NCI-H510A treated with DMSO at 0.1 percent for 48 hours (cell line): Measurements from ENCODE around the gene DCLRE1C.
"Not testable (repeated sequence)": the region's sequence is repeated elsewhere in the genome, so short reads cannot be mapped to it uniquely, and the experiment has no call there.

Experiments
- DNase-seq: peaks from one replicate; lab custom pipeline; 2025; lab: John Stamatoyannopoulos, UW

DCLRE1C gene

DNA sequence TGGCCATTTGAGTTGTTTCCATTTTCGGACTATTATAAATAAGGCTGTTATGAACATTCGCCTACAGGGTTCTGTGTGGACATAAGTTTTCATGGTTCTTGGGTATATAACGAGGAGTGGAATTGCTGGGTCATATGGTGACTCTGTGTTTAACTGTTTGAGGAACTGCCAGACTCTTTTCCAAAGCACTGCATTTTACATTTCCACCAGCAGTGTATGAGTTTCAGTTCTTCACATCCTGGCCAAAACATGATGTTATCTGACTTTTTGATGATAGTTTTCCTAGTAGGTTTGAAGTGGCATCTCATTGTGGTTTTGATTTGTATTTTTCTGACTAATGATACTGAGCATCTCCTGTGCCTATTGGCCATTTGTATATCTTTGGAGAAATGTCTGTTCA is 69.8 kb downstream of the DCLRE1C start:
- no peak for DNase-seq

DNA sequence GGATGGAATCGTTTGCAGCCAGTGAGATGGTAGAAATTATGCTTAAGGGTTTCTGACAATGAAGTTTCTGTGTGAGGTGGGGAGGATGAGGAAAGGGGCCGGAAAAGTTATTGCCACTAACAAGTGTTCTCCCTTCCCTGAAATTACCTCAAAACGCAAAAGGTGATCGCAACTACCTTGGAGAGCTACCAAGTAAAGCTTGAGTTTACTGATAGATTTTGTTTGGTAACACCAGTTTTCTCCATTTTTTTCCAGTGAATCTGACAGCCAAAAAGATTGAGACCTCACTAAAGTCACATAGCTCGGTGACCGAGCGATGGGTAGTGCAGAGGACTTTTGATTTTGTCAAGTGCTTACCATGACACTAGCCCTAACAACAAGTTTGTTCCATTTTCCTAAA is 73.7 kb downstream of the DCLRE1C start:
- DNase-seq = no peak

DNA sequence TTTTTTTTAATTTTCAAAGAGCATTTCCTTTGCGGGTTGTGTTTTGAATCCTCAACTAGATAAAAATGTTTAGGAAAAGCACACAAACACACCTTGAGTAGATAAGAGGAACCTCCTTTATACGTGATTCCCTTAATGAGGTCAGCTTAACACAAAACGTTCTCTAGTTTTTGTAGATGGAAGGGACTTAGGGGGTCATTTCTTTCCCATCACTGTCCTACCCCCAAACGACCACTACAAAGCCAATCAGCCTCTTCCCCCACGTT is 74.0 kb downstream of the DCLRE1C start:
- no peak for DNase-seq

DNA sequence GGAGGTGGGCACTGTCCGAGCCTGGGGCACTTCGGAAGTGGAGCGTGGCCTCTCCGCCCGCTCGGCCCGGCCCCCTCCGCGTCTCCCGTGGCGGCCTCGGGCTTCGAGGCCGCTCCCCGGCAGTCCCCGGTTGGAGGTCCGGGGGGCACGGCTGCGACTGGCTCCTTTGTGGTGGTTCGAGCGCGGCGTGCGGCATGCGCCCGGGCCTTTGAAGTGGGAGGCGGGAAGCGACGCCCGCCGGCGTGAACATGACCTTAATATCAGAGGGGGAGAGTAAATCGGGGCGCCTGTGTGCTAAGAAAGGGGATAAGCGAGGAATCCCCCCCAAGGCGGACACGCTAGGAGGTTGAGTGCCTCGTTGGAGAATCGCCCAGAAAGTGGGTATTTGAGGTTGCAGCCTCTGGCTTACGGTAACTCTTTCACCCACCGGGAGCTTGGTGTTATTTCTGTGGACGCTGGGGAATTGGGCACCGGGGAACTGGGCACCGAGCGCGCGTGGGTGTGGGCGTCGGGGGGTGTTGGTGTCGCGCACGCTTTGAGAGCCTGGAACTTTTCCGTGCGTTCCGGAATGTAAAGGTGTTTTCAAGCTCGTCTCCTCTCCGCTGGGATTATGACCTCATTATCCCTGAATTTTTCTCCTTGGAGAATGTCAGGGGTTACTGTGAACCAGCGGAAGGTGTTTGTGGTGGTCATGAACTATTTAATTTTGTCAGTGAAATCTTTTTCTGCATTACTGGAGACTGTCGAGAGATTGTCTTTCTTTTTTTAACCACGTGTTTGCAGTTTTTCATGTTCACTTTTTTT is 74.6 kb downstream of the DCLRE1C start:
- DNase-seq = peak; percentile 13

DNA sequence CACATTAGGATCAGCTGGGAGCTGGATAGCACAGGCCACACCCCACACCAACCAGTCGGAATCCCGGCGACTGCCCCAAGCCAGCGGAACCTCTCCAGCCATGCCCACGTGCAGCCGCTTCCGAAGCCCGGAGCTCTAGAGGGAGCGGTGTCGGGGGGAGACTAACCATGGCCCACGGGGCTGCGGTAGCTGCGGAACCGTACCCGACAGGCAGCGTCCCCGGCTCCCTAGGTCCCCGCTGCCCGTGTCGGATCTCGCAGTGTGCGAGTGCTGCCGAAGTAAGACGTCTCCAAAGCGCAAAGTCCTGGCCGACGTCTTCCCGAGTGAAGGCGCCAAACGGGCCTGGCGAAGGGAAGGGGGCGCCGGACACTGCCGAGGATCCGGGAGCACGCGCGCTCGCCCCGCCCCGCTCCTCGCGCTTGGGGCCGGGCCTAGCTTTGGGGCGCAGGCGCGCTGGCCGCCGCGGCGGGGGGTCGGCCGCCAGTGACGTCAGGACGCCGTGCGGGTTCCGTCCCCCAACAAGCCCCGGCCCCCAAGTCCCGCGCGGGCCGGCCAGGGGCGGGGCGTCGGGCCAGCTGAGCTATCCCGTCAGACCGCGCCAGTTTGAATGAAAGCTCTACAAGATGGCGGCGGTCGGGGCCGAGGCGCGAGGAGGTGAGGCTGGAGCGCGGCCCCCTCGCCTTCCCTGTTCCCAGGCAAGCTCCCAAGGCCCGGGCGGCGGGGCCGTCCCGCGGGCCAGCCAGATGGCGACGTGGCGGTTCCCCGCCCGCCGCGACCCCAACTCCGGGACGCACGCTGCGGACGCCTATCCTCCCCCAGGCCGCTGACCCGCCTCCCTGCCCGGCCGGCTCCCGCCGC is 75.4 kb downstream of the DCLRE1C start, which contains the start of gene SUV39H2:
Gene SUV39H2, plus strand, starts transcription at position 601 of the 858 bp plus-strand sequence. Its CDS starts 23 bp downstream, at position 624.
- peak; percentile 82 for DNase-seq

DNA sequence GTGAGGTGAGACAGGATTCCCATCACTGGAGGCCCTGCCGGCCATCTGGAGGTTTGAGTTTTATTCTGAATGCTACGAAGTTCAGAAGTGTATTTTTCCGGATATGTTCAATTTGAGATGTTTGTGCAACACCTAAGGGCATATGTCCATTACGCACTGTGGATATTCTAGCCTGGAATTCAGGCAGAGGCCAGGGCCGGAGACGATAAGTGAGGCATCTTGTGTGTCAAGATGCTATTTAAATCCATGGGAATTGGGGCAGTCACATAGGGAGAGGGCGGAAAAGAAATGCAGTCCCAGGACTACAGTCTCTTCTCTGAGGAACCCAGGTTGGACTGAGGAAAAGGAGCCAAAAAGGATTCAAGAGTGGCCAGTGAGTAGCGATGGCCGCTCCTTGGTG is 77.1 kb downstream of the DCLRE1C start:
- DNase-seq = no peak

DNA sequence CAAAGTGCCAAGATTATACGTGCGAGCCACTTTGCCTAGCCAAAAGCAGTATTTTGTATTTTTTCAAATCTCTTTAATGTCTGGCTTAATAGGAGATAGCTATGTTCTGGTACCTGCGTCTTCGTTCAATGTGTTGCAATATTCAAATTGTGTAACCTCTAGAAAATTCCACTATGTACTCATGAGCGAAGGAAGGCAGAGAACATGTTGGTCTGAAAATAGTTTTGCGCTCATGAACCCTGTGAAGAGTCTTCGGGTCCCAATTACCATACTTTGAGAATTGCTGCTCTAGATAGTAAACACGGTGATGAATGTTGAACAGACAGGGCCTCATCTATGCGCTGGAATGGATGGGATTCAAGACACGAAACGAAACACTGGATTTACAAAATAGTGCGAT is 78.0 kb downstream of the DCLRE1C start:
- DNase-seq = no peak

DNA sequence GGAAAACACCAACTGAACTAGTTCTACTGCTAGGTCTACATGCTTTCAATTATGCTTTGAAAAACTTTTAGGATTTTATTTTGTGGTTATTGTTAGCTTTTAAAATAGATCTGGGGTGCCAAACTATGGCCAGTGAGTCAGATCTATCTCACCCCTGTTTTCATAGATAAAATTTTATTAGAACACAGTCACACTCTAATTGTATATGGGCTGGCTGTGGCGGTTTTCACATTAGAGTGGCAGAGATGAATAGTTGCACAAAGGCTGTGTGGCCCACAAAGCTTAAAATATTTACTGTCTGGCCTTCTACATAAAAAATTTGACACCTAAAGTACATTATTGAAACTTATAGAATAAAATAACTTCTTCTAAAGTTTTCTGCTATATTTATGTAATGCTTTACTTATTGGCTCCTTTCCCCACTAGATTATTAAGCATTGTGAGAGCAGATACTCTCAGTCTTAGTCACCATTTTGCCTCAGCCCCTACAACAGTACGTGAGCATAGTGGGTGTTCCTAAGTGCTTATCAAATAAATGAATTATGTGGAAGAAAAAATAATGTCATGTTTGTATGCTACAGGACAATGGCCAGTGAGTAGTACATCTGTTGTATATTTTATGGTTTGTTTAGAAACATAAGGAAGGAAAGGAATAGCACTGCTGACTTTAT is 80.7 kb downstream of the DCLRE1C start:
- no peak for DNase-seq

DNA sequence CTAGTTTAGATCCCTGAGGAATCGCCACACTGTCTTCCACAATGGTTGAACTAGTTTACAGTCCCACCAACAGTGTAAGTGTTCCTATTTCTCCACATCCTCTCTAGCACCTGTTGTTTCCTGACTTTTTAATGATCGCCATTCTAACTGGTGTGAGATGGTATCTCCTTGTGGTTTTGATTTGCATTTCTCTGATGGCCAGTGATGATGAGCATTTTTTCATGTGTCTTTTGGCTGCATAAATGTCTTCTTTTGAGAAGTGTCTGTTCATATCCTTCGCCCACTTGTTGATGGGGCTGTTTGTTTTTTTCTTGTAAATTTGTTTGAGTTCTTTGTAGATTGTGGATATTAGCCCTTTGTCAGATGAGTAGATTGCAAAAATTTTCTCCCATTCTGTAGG is 89.0 kb downstream of the DCLRE1C start:
- not testable (repeated sequence) for DNase-seq

DNA sequence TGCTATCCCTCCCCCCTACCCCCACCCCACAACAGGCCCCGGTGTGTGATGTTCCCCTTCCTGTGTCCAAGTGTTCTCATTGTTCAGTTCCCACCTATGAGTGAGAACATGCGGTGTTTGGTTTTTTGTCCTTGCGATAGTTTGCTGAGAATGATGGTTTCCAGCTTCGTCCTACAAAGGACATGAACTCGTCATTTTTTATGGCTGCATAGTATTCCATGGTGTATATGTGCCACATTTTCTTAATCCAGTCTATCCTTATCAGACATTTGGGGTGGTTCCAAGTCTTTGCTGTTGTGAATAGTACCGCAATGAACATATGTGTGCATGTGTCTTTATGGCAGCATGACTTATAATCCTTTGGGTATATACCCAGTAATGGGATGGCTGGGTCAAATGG is 89.4 kb downstream of the DCLRE1C start:
- not testable (repeated sequence) for DNase-seq

DNA sequence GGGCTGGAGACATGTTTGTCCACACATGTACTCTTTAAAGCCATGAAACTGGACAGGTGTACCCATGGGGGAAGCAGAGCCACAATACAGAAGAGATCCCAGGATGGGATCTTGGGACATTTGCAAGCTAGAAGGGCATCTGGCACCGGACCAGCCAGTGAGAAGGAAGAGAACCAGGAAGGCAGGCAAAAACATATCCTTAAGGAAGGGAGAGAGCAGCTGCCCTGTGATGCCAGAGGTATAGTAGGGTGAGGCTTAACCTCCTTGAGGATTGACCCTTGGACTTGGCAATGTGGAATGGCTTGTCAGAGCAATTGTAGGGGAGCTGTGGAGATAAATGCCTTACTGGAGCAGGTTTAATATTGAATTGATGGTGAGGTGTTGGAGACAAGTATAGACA is 93.1 kb downstream of the DCLRE1C start:
- no peak for DNase-seq

DNA sequence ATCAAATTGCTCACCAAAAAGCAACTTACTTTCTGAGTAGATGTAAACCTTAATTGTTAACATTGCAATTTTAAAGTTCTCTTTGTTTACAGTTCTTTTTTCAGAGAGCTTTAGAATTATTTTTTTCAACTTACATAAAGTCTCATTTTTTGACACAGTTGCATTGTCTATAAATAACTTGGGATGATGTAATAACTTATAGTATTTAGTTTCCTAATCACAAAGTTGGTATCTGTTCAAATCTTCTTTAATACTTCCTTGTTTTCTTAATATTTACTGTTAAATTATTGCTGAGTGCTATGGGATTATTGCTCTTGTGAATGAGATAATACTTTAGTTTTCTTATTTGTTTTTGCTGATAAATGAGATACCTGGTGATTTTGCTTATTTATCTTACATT is 94.1 kb downstream of the DCLRE1C start:
- DNase-seq = no peak

DNA sequence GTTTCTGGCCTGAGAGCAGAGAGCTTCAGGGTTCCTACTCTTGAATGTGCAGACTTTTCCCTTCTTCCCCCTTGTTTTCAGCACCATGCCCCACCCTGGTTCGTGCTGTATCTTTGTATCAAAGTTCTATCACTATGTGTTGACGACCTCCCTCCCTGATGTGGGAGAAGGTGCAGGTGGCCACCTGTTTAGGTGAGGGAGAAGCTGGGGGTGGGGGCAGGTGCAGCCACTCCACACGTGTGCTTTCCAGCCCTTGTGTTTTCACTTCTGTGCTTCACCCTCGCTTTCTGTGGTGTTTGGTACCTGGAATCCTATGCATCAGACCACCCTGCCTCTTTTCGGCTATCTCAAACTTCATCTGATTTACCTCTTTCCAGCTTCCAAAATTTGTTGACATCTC is 94.9 kb downstream of the DCLRE1C start:
- no peak for DNase-seq

DNA sequence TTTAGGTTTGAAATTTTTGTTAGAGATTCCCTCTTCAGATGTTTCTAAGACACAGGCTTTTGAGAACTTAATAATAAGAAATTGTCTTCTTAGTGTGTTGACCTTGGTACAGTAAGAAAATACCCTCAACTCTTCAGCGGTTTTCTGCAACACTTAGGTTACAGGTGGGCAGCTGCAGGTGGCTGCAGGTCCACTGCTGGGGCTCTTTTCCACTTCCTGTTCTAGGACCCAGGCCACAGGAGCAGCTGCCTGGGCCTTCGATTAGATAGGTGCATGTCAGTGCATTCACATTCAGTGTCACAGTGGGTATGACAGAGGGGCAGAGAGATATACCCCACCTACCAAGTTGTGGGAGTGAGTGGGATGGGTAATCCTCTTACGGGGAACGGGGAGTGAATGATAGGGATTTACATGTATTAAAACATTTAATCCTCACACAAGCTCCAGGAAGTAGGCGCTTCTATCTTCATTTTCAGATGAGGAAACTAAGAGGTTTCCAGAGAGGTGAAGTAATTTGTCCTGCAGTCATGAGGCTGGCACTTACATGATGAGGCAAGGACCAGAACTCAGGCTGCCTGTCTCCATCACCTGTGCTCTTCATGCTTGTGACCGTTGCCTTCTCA is 95.4 kb downstream of the DCLRE1C start:
- DNase-seq = no peak

DNA sequence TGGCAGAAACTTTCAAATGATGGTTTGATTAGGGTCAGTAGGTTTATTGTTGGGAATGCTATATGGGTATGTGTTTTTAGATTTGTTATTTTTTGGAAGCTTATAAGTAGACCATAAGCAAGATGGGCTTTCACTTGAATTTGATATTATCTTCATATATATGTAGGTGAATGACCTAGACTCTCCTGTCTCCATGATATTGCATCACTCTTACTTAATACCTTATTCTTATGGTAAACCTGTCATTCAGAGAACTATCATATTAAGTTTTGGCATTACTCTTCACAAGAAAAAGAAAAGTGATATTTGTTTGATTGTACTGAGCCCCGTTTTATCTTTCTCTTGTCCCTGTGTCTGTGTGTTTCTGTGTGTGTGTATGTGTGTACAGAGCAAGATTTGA is 98.4 kb downstream of the DCLRE1C start:
- no peak for DNase-seq

DNA sequence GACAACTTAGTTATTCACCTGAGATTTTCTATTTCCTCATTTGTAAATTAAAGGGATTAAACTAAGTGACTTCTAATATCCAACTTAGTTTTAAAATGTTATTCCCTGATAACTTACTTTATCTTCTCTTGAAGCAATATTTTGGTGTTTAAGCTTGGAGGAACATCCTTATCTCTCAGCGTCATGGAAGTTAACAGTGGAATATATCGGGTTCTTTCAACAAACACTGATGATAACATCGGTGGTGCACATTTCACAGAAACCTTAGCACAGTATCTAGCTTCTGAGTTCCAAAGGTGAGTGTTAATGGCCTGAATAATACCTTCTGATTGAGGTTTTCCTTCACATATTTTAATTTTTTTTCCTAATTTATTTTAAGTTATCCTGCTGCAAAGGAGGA is 101.7 kb downstream of the DCLRE1C start:
- no peak for DNase-seq
